RPMI7951 (cell line): ENCODE measurements around the gene CHTF8. TPM values are rescaled to one million over a fixed set of nuclear protein-coding genes. Genes with fewer than 3 reads are reported as not detected.

ENCODE experiments used
- DNase-seq: peaks from one replicate; pipeline ENCODE4 v3.0.0-alpha.2; 2012; ENCODE audit warnings: low read depth
- total RNA-seq: library from RNA; depleted of rRNA; stranded (reverse); fragments of >200 nt; shearing (Covaris generic); gene quantifications from 2 replicates; pipeline ENCODE4 v1.2.3, GENCODE V29; 2014

CHTF8 gene
- total RNA-seq, 1 experiment from 2014 or later = 58.3 TPM

- DNase-seq = no peak
Observed at GRCh38 chr16:69113216-69113615, 19.2 kb downstream of the CHTF8 start.

GRCh38 chr16:69112285-69113129 lies 19.9 kb downstream of the CHTF8 start:
- peak; percentile 38 for DNase-seq

GRCh38 chr16:69111876-69112230 lies 20.5 kb downstream of the CHTF8 start:
- DNase-seq = no peak

GRCh38 chr16:69111216-69111875 lies 21.0 kb downstream of the CHTF8 start:
- DNase-seq = no peak

GRCh38 chr16:69110406-69110805 lies 22.0 kb downstream of the CHTF8 start:
- DNase-seq = no peak

GRCh38 chr16:69109486-69110270 lies 22.7 kb downstream of the CHTF8 start:
- DNase-seq = no peak

- DNase-seq = no peak
Observed at GRCh38 chr16:69108905-69109252, 23.5 kb downstream of the CHTF8 start.

GRCh38 chr16:69108064-69108904 lies 24.1 kb downstream of the CHTF8 start:
- no peak for DNase-seq

- DNase-seq = no peak
Observed at GRCh38 chr16:69107316-69107962, 24.9 kb downstream of the CHTF8 start.

GRCh38 chr16:69106491-69107315 lies 25.7 kb downstream of the CHTF8 start:
- no peak for DNase-seq

GRCh38 chr16:69105501-69106361 lies 26.7 kb downstream of the CHTF8 start, which contains the start of gene HAS3:
TSS of gene HAS3 (plus strand) at chr16:69105653. CDS start at chr16:69109396, 3,743 bp downstream.
- DNase-seq = peak; percentile 62

- no peak for DNase-seq
Observed at GRCh38 chr16:69100071-69100691, 32.2 kb downstream of the CHTF8 start.

GRCh38 chr16:69095193-69095592 lies 37.2 kb downstream of the CHTF8 start:
- no peak for DNase-seq

- DNase-seq = no peak
Observed at GRCh38 chr16:69094501-69094900, 37.9 kb downstream of the CHTF8 start.

- DNase-seq = no peak
Observed at GRCh38 chr16:69093974-69094373, 38.4 kb downstream of the CHTF8 start.

- no peak for DNase-seq
Observed at GRCh38 chr16:69089091-69089910, 43.1 kb downstream of the CHTF8 start.

GRCh38 chr16:69088684-69089083 lies 43.7 kb downstream of the CHTF8 start:
- DNase-seq = no peak

GRCh38 chr16:69087161-69087581 lies 45.2 kb downstream of the CHTF8 start:
- DNase-seq = no peak
